Neuronal stem cell (in vitro differentiated cells): ENCODE measurements around the gene EMC7.
"Not testable (repeated sequence)": the region's sequence is repeated elsewhere in the genome, so short reads cannot be mapped to it uniquely, and the experiment has no call there.

Experiments
- DNase-seq: peaks from one replicate; pipeline ENCODE4 v3.0.0-alpha.2; 2013; ENCODE audit warnings: low spot score
- H2AFZ ChIP-seq: one replicate; pipeline ENCODE4 v1.6.1; 2013; ENCODE audit warnings: mild to moderate bottlenecking, low read length, inconsistent platforms
- H2AK5ac ChIP-seq: 2 replicates; pipeline ENCODE4 v1.6.1; 2013; ENCODE audit warnings: low read depth, mild to moderate bottlenecking, inconsistent platforms, low read length, moderate library complexity, mixed read lengths
- H2BK120ac ChIP-seq: 2 replicates; pipeline ENCODE4 v1.6.1; 2013; ENCODE audit warnings: low read depth, mild to moderate bottlenecking, inconsistent platforms, low read length, moderate library complexity, mixed read lengths
- H2BK12ac ChIP-seq: one replicate; pipeline ENCODE4 v1.6.1; 2013; ENCODE audit warnings: low read length, inconsistent platforms
- H2BK15ac ChIP-seq: 2 replicates; pipeline ENCODE4 v1.6.1; 2013; ENCODE audit warnings: mild to moderate bottlenecking, low read length, inconsistent platforms, mixed read lengths
- H2BK5ac ChIP-seq: one replicate; pipeline ENCODE4 v1.6.1; 2013; ENCODE audit warnings: inconsistent platforms, mild to moderate bottlenecking, low read length, moderate library complexity
- H3K14ac ChIP-seq: one replicate; pipeline ENCODE4 v1.6.1; 2013; ENCODE audit warnings: low read length, inconsistent platforms
- H3K18ac ChIP-seq: 2 replicates; pipeline ENCODE4 v1.6.1; 2013; ENCODE audit warnings: low read length, inconsistent platforms
- H3K23ac ChIP-seq: 2 replicates; pipeline ENCODE4 v1.6.1; 2013; ENCODE audit warnings: low read depth, mild to moderate bottlenecking, mixed read lengths, low read length, inconsistent platforms; ENCODE audit not compliant: poor library complexity
- H3K27ac ChIP-seq: replicated peaks from 3 replicates; pipeline ENCODE4 v1.5.1; 2013; ENCODE audit warnings: low read length, inconsistent platforms
- H3K27me3 ChIP-seq, 3 experiments: 2 replicates each; pipeline ENCODE4 v1.6.1; 2013; ENCODE audit warnings: low read length in 3 of 3, mild to moderate bottlenecking in 2 of 3, inconsistent platforms in 1 of 3, low read depth in 1 of 3, mixed read lengths in 1 of 3, moderate library complexity in 1 of 3; ENCODE audit not compliant: control insufficient read depth in 3 of 3, insufficient read depth in 3 of 3
- H3K36me3 ChIP-seq, 2 donors: replicated peaks in 1 of 2; 2 replicates each; pipeline ENCODE4 v1.6.1; 2013; ENCODE audit warnings: low read length in 2 of 2; ENCODE audit not compliant: control insufficient read depth in 2 of 2, insufficient read depth in 2 of 2
- H3K4ac ChIP-seq: 2 replicates; pipeline ENCODE4 v1.6.1; 2013; ENCODE audit warnings: inconsistent platforms, mild to moderate bottlenecking, low read length, moderate library complexity
- H3K4me1 ChIP-seq, 2 donors: 1 replicate in 1 of 2; 2 replicates in 1 of 2; pipeline ENCODE4 v1.6.1; 2013; ENCODE audit warnings: low read length in 2 of 2, low read depth in 1 of 2; ENCODE audit not compliant: control insufficient read depth in 2 of 2, insufficient read depth in 1 of 2
- H3K4me2 ChIP-seq: one replicate; pipeline ENCODE4 v1.6.1; 2013; ENCODE audit warnings: mild to moderate bottlenecking, low read length, inconsistent platforms; ENCODE audit not compliant: insufficient read depth, poor library complexity, severe bottlenecking
- H3K4me3 ChIP-seq, 2 donors: 2 replicates each; pipeline ENCODE4 v1.5.1; 2013; ENCODE audit warnings: low read length in 2 of 2, mild to moderate bottlenecking in 2 of 2, inconsistent platforms in 1 of 2, moderate library complexity in 1 of 2
- H3K79me1 ChIP-seq: one replicate; pipeline ENCODE4 v1.6.1; 2013; ENCODE audit warnings: low read depth, mild to moderate bottlenecking, inconsistent platforms, low read length, moderate library complexity
- H3K9ac ChIP-seq: one replicate; pipeline ENCODE4 v1.6.1; 2013; ENCODE audit warnings: mild to moderate bottlenecking, low read depth, low read length, inconsistent platforms; ENCODE audit not compliant: poor library complexity
- H3K9me3 ChIP-seq, 2 donors: replicated peaks in 1 of 2; 2 replicates each; pipeline versions ENCODE3 to v1.6.1; 2013; ENCODE audit warnings: low read length in 2 of 2, mild to moderate bottlenecking in 2 of 2, inconsistent platforms in 1 of 2, low read depth in 1 of 2, mixed read lengths in 1 of 2, moderate library complexity in 1 of 2; ENCODE audit not compliant: control insufficient read depth in 2 of 2, insufficient read depth in 1 of 2
- H4K8ac ChIP-seq: one replicate; pipeline ENCODE4 v1.6.1; 2013; ENCODE audit warnings: low read depth, mild to moderate bottlenecking, inconsistent platforms, low read length, moderate library complexity
- H4K91ac ChIP-seq: one replicate; pipeline ENCODE4 v1.6.1; 2013; ENCODE audit warnings: low read length, low read depth, mild to moderate bottlenecking, inconsistent platforms; ENCODE audit not compliant: poor library complexity
- WGBS, 2 donors: extraction: QIAGEN DNeasy Blood & Tissue Kit; methylation state at CpG; one replicate each; pipeline ENCODE4 v1.1.7; 2013; ENCODE audit warnings: missing lambda C conversion rate in 2 of 2, mixed read lengths in 1 of 2; ENCODE audit not compliant: insufficient read length in 2 of 2, insufficient replicate concordance in 1 of 2; ENCODE audit errors: extremely low coverage in 2 of 2; 5-methylcytosine and 5-hydroxymethylcytosine counted together

Gene EMC7

DNA sequence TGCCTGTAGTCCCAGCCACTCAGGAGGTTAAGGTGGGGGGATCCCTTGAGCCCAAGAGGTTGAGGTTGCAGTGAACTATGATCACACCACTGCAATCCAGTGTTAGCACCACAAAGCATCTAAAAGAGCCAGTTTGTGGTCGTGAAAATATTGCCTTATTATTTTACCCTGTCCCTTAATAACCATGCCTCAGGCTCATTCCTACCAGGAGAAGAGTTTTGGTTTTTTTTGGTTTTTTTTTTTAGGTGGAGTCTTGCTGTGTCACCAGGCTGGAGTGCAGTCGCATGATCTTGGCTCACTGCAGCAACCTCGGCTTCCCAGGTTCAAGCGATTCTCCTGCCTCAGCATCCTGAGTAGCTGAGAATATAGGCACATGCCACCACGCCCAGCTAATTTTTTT, 44.8 kb downstream of the EMC7 start:
- H3K27me3 ChIP-seq = peaks cover 0 to 4% (median 0%) of the 10 kb centered on the region in 3 experiments

DNA sequence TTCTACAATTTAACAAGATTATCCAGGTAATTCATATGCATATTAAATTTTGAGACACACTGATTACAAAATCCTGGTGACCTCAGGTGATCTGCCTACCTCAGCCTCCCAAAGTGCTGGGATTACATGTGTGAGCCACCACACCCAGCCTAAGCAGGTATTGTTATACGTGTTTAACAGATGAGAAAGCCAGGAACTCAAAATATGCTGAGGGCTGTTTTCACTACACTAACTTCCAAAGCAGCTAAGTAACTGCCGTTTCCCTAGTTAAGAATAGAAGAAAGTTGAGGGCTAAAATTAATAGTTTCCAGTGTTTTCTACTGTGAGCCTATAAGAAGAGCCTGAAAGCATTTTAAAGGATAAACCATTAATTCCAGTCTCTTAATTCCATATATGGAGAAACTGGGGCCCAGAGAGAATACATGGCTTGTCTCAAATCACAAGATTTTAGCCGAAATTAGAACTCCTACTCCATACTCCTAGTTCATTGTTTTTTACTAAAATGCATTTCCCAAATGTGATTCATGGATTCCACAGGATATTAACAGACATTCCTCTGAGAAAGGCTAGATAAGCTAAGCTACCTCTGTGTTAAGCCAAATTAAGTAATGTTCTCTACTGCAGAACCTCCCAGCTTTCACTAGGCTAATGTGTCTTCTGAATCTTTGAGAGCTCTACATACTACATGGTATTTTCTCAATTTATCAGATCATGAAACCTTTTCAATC, 45.6 kb downstream of the EMC7 start:
- Histone ChIP-seq H3K18ac (no peak overlapping the region), H3K36me3 (no peaks in the 10 kb centered on the region), H4K8ac (no peak overlapping the region), H2BK12ac (no peak overlapping the region), H3K4me2 (no peak overlapping the region), H3K4me3 (no peak overlapping the region), H2AK5ac (no peak overlapping the region), H2BK15ac (no peak overlapping the region), H3K79me1 (no peaks in the 10 kb centered on the region), H3K9ac (no peak overlapping the region), H2AFZ (no peak overlapping the region), H3K27me3 (peaks cover 0 to 4% (median 0%) of the 10 kb centered on the region in 3 experiments), H3K4me1 (no peaks in the 10 kb centered on the region), H4K91ac (no peak overlapping the region), H3K27ac (no peak overlapping the region), H3K9me3 (no peaks in the 10 kb centered on the region), H3K14ac (no peak overlapping the region), H3K4ac (no peak overlapping the region), H2BK120ac (no peak overlapping the region), H3K23ac (no peak overlapping the region), H2BK5ac (no peak overlapping the region)
- DNase-seq = no peak
- WGBS, 2 donors = no CpG with 5 or more reads among the region's 3 CpGs

More for the DNA sequence above, 44.8 kb downstream of the EMC7 start:
- H3K36me3 ChIP-seq = no peaks in the 10 kb centered on the region
- no peak overlapping the region for H3K9ac ChIP-seq
- H2AFZ ChIP-seq = no peak overlapping the region
- H3K4me2 ChIP-seq = no peak overlapping the region
- no peak overlapping the region for H2BK5ac ChIP-seq
- no peak overlapping the region for H2BK120ac ChIP-seq
- no peak overlapping the region for H2AK5ac ChIP-seq
- no peak overlapping the region for H3K18ac ChIP-seq
- DNase-seq = no peak
- no peak overlapping the region for H2BK12ac ChIP-seq
- no peaks in the 10 kb centered on the region for H3K4me1 ChIP-seq
- no peak overlapping the region for H3K14ac ChIP-seq
- no peaks in the 10 kb centered on the region for H3K79me1 ChIP-seq
- WGBS, 2 donors = no CpG with 5 or more reads among the region's 5 CpGs
- H3K9me3 ChIP-seq = no peaks in the 10 kb centered on the region
- no peak overlapping the region for H4K91ac ChIP-seq
- no peak overlapping the region for H3K27ac ChIP-seq
- no peak overlapping the region for H3K4me3 ChIP-seq
- H2BK15ac ChIP-seq = no peak overlapping the region
- H3K23ac ChIP-seq = no peak overlapping the region
- H4K8ac ChIP-seq = no peak overlapping the region
- H3K4ac ChIP-seq = no peak overlapping the region

DNA sequence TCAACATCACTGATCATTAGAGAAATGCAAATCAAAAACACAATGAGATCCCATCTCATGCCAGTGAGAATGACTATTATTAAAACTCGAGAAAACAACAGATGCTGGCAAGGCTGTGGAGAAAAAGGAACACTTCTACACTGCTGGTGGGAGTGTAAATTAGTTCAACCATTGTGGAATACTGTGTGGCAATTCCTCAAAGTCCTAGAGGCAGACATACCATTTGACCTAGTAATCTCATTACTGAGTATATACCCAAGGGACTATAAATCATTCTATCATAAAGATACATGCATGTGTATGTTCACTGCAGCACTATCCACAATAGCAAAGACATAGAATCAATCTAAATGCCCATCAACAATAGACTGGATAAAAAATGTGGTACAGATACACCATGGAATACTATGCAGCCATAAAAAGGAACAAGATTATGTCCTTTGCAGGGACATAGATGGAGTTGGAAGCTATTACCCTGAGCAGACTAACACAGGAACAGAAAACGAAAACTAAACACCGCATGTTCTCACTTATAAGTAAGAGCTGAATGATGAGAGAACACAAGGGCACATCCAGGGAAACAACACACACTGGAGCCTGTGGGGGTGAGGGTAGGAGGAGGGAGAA, 47.5 kb downstream of the EMC7 start:
- Histone ChIP-seq H2BK5ac (no peak overlapping the region), H3K23ac (no peak overlapping the region), H3K14ac (no peak overlapping the region), H2AFZ (no peak overlapping the region), H3K36me3 (no peaks in the 10 kb centered on the region), H3K27ac (no peak overlapping the region), H3K4me1 (no peaks in the 10 kb centered on the region), H3K79me1 (no peaks in the 10 kb centered on the region), H4K8ac (no peak overlapping the region), H3K9ac (no peak overlapping the region), H2AK5ac (no peak overlapping the region), H3K4me3 (no peak overlapping the region), H2BK15ac (no peak overlapping the region), H3K18ac (no peak overlapping the region), H4K91ac (no peak overlapping the region), H2BK12ac (no peak overlapping the region), H3K4ac (no peak overlapping the region), H3K4me2 (no peak overlapping the region), H3K9me3 (no peaks in the 10 kb centered on the region), H3K27me3 (no peaks in the 10 kb centered on the region), H2BK120ac (no peak overlapping the region)
- DNase-seq = no peak
- no CpG with 5 or more reads among the region's 3 CpGs for WGBS, 2 donors

DNA sequence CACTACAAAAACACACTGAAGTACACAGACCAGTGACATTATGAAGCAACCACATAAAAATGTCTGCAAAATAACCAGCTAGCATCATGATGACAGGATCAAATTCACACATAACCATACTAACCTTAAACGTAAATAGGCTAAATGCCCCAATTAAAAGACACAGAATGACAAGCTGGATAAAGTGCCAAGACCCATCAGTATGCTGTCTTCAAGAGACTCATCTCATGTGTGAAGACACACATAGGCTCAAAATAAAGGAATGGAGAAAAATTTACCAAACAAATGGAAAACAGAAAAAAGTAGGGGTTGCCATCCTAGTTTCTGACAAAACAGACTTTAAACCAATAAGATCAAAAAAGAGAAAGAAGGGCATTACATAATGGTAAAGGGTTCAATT, 51.3 kb downstream of the EMC7 start:
- no CpG with 5 or more reads among the region's 1 CpG for WGBS, 2 donors
- H3K27me3 ChIP-seq, H2AK5ac ChIP-seq, H3K9ac ChIP-seq, H3K9me3 ChIP-seq, H3K18ac ChIP-seq, H2BK120ac ChIP-seq, H3K79me1 ChIP-seq, H3K36me3 ChIP-seq, H4K91ac ChIP-seq, H3K4ac ChIP-seq, DNase-seq, H3K4me2 ChIP-seq, H2AFZ ChIP-seq, H3K4me1 ChIP-seq, H3K4me3 ChIP-seq, H4K8ac ChIP-seq, H3K27ac ChIP-seq, H2BK12ac ChIP-seq, H2BK5ac ChIP-seq, H3K14ac ChIP-seq, H3K23ac ChIP-seq, H2BK15ac ChIP-seq: not testable (repeated sequence)
